PFSK-1 (cell line): ENCODE data around the gene FAM78B.

ENCODE experiments used
- FOXP2 ChIP-seq: optimal IDR thresholded peaks from 2 replicates; pipeline ENCODE3; 2011; ENCODE audit warnings: borderline replicate concordance, control low read depth, inconsistent platforms; ENCODE audit not compliant: insufficient read depth; ENCODE audit errors: extremely low read length, extremely low read depth
- POLR2AphosphoS5 ChIP-seq: IDR thresholded peaks from 2 replicates; pipeline ENCODE4 v1.6.1; 2012; ENCODE audit warnings: low read depth, mild to moderate bottlenecking, control low read depth, low read length, moderate library complexity
- REST ChIP-seq, 2 experiments: IDR thresholded peaks; 2 replicates each; pipeline versions ENCODE4 v1.6.1 to v1.8.0; 2011 to 2012; ENCODE audit warnings: low read depth in 2 of 2, low read length in 2 of 2, control low read depth in 1 of 2, inconsistent platforms in 1 of 2, mild to moderate bottlenecking in 1 of 2, moderate library complexity in 1 of 2; ENCODE audit not compliant: insufficient read depth in 1 of 2
- SIN3A ChIP-seq: IDR thresholded peaks from 2 replicates; pipeline ENCODE4 v1.6.1; 2012; ENCODE audit warnings: mild to moderate bottlenecking, low read length, moderate library complexity, borderline replicate concordance; ENCODE audit not compliant: insufficient read depth
- TAF1 ChIP-seq: IDR thresholded peaks from 2 replicates; pipeline ENCODE4 v1.6.1; 2012; ENCODE audit warnings: low read length, control low read depth, borderline replicate concordance; ENCODE audit not compliant: insufficient read depth

- TF ChIP-seq TAF1 (no peak), POLR2AphosphoS5 (no peak), REST (IDR thresholded peaks at IDR 0.05; ENCODE audit: insufficient read depth in 1 of 2, low read depth in 2 of 2, low read length in 2 of 2) (no peak), SIN3A (no peak), FOXP2 (no peak)
Measured at GRCh38 chr1:166063701-166064100, 103.1 kb downstream of the FAM78B start.
